Fibroblast of lung (primary cell): ENCODE results near the gene BORCS6.

Experiments used
- CTCF ChIP-seq, 2 donors: IDR thresholded peaks in 1 of 2; conservative IDR thresholded peaks in 1 of 2; 1 replicate in 1 of 2; 2 replicates in 1 of 2; pipeline ENCODE4 v1.5.1; 2011 to 2012; ENCODE audit warnings: low read length in 2 of 2, control low read depth in 1 of 2, inconsistent platforms in 1 of 2, low read depth in 1 of 2, mild to moderate bottlenecking in 1 of 2
- EZH2 ChIP-seq: IDR thresholded peaks from 2 replicates; pipeline ENCODE4 v1.5.1; 2012; ENCODE audit warnings: low read length, control low read depth, mild to moderate bottlenecking; ENCODE audit errors: missing control alignments

- TF ChIP-seq CTCF (conservative IDR thresholded peaks at IDR 0.05 in 1 of 2, IDR thresholded peaks at IDR 0.05 in 1 of 2; ENCODE audit: low read depth in 1 of 2, low read length in 2 of 2) (no peak), EZH2 (no peak)
Observed at GRCh38 chr17:8151120-8151640, 38.8 kb downstream of the BORCS6 start.
